ENCODE results near the gene VPS16.
A peak's percentile ranks its signal among the peaks of the same experiment; 100 is the strongest.

VPS16 gene

DNA sequence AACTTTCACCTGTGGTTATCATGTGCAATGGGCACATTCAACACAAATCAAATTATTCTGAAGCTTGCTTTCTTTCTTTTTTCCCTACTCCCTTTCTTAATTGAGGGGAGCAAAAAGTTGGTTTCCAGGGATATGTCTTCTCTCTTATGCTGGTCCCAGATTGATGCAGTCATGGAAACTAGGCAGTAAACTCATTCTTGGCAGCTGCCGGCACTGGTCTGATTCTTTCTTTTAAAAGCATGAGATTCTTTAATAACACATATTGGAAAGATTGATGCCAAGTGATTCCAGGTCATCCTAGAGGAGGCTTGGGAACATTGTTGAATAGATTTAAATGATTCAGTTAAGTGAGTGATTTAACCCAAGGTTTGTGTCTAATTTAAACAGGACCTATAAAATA lies 61.7 kb downstream of the VPS16 start:
- DNase-seq (ENCODE audit: low read depth) = peak; percentile 9

DNA sequence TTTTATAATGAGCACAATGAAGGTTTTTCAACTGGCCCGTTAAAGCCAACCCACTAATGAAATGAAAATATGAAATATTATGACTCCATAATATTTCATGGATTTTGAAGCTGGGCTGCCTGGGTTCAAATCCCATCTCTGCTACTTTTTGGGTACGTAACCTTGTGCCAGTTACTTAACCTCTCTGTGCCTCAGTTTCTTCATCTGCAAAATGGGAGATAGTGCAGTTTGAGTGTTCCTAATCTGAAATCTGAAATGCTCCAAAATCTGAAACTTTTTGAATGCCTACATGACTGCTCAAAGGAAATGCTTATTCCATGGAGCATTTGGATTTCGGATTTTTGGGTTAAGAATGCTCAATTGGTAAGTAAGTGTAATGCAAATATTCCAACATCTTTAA lies 62.3 kb downstream of the VPS16 start:
- no peak for DNase-seq (ENCODE audit: low read depth)

DNA sequence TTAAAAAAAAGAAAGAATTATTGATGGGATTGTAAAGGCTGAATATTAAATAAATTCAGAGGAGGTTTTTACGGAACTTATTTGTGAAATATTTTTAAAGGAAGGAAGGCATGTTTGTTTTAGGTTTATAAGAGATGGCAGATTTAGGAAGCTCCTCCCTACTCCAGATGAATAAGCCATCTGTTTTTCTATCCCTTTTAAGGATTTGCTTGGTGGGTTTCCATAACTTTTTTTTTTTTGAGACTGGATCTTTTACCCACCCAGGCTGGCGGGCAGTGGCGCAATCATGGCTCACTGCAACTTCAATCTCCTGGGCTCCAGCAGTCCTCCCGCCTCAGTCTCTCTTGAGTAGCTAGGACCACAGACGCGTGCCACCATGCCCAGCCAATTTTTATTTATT lies 63.1 kb downstream of the VPS16 start:
- no peak for DNase-seq (ENCODE audit: low read depth)

DNA sequence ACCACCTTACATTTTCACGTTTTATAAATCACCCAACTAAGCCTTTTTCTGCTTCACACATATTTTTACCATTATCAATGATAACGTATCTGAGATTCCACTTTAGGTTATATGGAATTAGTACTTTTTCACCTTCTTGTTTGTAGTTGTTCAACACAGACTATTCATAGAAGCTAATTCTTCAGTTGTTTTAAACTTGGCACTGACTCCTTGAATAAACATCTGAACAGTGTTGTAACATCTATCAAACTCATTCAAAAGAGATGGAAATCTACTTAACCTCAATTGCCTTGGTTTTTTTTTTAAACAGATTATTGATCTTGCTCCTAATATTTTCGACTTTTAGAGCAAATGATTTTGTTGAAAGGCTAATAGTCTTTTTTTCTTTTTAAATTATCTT lies 67.0 kb downstream of the VPS16 start:
- peak; percentile 2 for DNase-seq (ENCODE audit: low read depth)

DNA sequence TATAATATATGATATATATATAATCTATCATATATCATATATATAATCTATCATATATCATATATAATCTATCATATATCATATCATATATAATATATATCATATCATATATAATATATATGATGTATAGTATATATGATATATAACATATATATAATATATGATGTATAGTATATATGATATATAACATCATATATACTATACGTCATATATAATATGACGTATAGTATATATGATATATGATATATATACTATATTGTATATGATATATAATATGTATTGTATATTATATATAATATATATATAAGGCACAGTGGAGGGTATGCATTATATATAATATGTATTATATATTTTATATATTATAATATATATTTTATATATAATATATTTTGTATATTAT lies 69.4 kb downstream of the VPS16 start:
- DNase-seq (ENCODE audit: low read depth) = no peak

DNA sequence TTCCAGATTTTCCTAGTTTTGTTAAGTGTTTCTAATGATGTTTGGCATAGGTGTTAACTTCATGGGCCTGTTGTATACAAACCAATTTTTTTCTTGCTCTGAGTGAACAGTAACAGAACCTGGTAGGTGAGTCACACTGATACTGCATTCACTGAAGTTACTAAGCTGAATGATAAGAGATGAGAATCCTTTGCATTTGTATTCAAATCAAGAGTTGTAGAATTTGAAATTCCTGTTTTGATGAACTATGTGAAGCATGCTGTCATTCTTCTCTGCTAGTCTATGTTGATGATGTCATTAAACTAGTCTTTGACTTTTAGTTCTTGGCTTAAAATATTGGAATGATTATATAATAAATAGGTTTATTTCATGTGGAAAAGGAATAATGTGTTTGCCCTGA lies 70.7 kb downstream of the VPS16 start:
- no peak for DNase-seq (ENCODE audit: low read depth)

DNA sequence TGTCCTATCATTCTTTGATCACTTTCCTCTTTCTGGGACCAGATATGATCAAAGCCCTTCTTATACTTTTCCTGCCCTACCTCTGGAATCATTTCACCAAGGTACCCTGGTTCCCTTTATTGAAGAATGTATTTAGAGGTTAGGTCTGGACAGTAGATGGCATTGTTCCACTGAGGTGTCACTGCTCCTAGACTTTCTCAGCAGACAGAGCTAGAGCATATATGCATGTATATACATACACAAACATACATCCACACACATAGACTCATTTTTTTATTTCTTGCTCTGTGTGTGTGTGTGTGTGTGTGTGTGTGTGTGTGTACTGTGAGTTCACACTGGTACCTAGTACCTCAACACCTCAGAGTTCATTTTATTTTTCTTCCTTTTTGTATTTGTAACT lies 73.6 kb downstream of the VPS16 start:
- DNase-seq (ENCODE audit: low read depth) = no peak
